HUES6 (cell line): ENCODE measurements around the gene TNRC18.

Experiments
- H3K27ac ChIP-seq: 2 replicates; pipeline ENCODE4 v1.7.0; 2013; ENCODE audit warnings: low read depth, mild to moderate bottlenecking, low read length, inconsistent platforms
- H3K27me3 ChIP-seq: 2 replicates; pipeline ENCODE4 v1.6.1; 2013; ENCODE audit warnings: low read length; ENCODE audit not compliant: control insufficient read depth, insufficient read depth
- H3K36me3 ChIP-seq: 2 replicates; pipeline ENCODE4 v1.6.1; 2013; ENCODE audit warnings: low read length; ENCODE audit not compliant: control insufficient read depth, insufficient read depth
- H3K4me1 ChIP-seq: 2 replicates; pipeline ENCODE4 v1.6.1; 2013; ENCODE audit warnings: low read length; ENCODE audit not compliant: control insufficient read depth, insufficient read depth
- H3K4me3 ChIP-seq: 2 replicates; pipeline ENCODE4 v1.5.1; 2013; ENCODE audit warnings: low read depth, low read length
- H3K9ac ChIP-seq: one replicate; pipeline ENCODE4 v1.6.1; 2013; ENCODE audit warnings: mild to moderate bottlenecking, low read length
- H3K9me3 ChIP-seq: 2 replicates; pipeline ENCODE4 v1.6.1; 2013; ENCODE audit warnings: low read depth, low read length; ENCODE audit not compliant: control insufficient read depth, insufficient read depth

TNRC18 gene

GRCh38 chr7:5359344-5359743 lies 64.3 kb downstream of the TNRC18 start:
- no peaks in the 10 kb centered on the region for H3K9me3 ChIP-seq
- no peak overlapping the region for H3K9ac ChIP-seq
- H3K36me3 ChIP-seq = peaks cover 50% of the 10 kb centered on the region

GRCh38 chr7:5357951-5358350 lies 65.7 kb downstream of the TNRC18 start:
- no peaks in the 10 kb centered on the region for H3K27me3 ChIP-seq
- peaks cover 9% of the 10 kb centered on the region; the same call in 1 of the 2 replicates for H3K4me1 ChIP-seq
- H3K27ac ChIP-seq = no peak overlapping the region
- peaks cover 50% of the 10 kb centered on the region for H3K36me3 ChIP-seq
- no peak overlapping the region for H3K9ac ChIP-seq
- H3K9me3 ChIP-seq = no peaks in the 10 kb centered on the region
- H3K4me3 ChIP-seq = no peak overlapping the region

More at GRCh38 chr7:5359344-5359743, 64.3 kb downstream of the TNRC18 start:
- no peak overlapping the region for H3K4me3 ChIP-seq
- no peaks in the 10 kb centered on the region for H3K27me3 ChIP-seq
- peaks cover 8% of the 10 kb centered on the region; the same call in 1 of the 2 replicates for H3K4me1 ChIP-seq
- no peak overlapping the region for H3K27ac ChIP-seq

DNA sequence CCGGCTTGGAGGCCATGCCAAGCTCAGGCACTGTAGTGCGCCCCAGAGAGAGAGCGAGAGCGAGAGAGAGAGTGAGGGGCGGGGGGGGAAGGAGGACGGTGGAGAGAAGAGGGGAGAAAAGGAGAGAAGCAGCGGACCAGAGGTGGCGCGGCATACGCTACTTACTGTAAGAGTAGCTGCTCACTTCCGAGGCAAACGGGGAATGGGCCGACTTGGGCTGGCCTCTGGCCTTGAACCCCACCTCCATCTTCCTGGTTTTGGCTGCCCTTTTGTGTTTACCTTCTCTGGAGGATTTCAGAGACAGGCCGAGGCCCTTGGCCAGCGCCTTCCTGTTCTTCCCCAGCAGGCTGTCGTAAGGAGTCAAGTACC lies 66.9 kb downstream of the TNRC18 start:
- no peaks in the 10 kb centered on the region for H3K9me3 ChIP-seq
- H3K36me3 ChIP-seq = peaks cover 43% of the 10 kb centered on the region
- H3K9ac ChIP-seq = no peak overlapping the region

DNA sequence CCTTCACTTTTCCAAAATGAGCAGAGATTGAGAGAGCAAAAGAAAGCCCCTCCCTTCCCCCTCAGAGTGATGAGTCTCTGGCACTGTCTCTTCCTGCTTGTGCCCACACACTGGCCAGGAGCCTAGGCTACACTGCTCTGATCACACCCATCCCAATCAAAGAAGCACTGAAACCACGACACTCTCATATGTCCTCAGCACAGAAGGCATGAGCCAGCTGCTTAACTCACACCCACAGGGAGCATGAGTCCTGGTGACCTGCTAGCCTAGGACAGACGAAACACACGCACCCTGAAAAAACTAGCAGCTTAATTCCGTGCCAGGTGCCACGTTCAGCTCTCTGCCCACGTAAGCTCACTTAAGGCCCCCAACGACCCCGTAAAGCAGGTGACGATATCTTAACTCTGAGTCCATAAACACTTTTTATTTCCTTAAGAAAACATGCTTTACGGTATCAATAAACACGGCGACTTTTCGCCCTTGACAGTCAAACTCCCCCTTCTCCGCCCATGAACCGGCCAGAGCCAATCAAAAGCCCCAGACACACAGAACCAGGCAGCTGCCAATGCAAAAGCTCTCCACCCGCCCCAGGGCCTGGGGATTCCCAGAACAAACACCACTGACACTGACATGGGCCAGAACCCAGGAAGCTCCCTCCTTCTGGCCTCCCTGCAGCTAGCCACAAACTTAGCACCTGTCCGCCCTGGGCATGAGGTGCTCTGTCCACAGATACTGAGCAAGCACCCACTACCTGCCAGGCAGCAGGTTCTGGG lies 69.0 kb downstream of the TNRC18 start:
- H3K36me3 ChIP-seq = peaks cover 30% of the 10 kb centered on the region
- peaks cover 30% of the 10 kb centered on the region for H3K4me1 ChIP-seq
- no peak overlapping the region for H3K9ac ChIP-seq
- H3K4me3 ChIP-seq = no peak overlapping the region
- no peaks in the 10 kb centered on the region for H3K27me3 ChIP-seq
- H3K9me3 ChIP-seq = no peaks in the 10 kb centered on the region
- no peak overlapping the region for H3K27ac ChIP-seq

More for the DNA sequence above, 66.9 kb downstream of the TNRC18 start:
- Histone ChIP-seq H3K4me1 (peaks cover 16% of the 10 kb centered on the region), H3K27ac (no peak overlapping the region), H3K27me3 (no peaks in the 10 kb centered on the region), H3K4me3 (no peak overlapping the region)

DNA sequence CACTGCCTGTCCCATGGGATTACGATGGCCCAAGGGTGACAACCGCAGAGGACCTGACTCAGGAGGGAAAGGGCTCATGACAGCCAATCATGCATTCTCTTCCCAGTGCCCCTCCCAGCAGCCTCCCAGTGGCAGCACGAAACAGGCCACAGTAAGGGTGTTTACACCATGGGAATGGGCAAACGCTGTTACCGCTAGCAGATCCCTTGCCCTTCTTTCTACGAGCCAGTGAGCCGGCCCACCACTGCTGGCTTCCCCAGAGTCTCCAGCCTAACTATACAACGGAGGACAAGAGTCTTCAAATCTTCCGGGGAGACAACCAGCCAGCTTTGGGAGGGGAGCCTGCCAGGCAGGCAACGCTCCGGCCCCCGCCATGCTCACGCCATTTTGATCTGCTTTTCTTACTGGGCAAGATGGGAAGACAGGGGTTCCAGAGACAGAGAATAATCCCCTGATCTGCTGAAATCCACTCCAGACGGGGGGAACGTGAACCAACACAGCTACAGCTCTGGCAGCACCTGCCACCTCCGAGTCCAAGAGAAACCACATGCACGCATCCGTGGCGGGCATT lies 71.1 kb downstream of the TNRC18 start:
- H3K36me3 ChIP-seq = peaks cover 14% of the 10 kb centered on the region
- no peak overlapping the region for H3K27ac ChIP-seq
- no peak overlapping the region for H3K9ac ChIP-seq
- H3K27me3 ChIP-seq = no peaks in the 10 kb centered on the region
- no peak overlapping the region for H3K4me3 ChIP-seq
- H3K9me3 ChIP-seq = no peaks in the 10 kb centered on the region
- peaks cover 34% of the 10 kb centered on the region for H3K4me1 ChIP-seq

- Histone ChIP-seq H3K4me3 (peak overlapping the region; percentile 14; the same call in 1 of the 2 replicates), H3K4me1 (peaks cover 34% of the 10 kb centered on the region), H3K9me3 (no peaks in the 10 kb centered on the region), H3K36me3 (peaks cover 7% of the 10 kb centered on the region), H3K27ac (no peak overlapping the region), H3K9ac (no peak overlapping the region), H3K27me3 (no peaks in the 10 kb centered on the region)
These were observed 71.9 kb downstream of the TNRC18 start for GRCh38 chr7:5351507-5352265.

DNA sequence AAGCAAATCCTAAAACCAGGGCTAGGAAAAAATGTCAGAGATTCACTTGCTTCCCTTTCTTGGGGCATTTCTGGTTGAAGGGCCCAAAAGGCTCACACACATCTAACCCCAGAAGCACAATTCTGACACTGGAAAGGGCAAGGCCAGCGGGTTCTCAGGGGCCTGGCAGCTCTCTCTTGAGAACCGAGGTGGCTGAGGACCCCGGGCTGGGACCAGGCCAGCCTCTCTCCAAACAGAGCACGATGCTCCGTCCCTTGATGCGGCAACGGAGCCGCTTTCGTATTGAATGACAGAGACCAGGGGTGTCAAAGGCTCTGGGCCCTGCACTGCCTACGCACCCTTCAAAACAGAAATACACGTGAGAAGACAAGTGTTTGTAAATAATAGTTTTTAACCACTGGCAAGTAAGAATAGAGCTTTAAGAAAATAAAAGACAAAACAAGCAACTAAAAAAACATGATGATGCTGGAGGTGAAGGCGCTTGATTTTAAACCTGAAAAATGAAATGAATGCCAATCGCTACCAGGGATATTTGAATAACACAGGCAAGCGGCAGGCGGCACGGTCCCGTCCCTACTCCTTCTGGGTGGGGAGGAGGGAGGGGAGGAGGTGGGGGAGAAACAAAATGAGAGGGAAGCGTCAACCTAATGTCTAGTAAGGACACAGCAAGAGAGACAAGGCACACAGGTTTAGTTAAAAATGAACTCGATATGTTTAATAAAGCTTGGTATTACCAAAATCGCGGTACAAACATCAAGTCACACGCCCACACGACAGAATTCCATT lies 72.8 kb downstream of the TNRC18 start:
- no peak overlapping the region for H3K27ac ChIP-seq
- H3K9ac ChIP-seq = no peak overlapping the region
- H3K4me3 ChIP-seq = no peak overlapping the region; the same call in 1 of the 2 replicates
- H3K36me3 ChIP-seq = no peaks in the 10 kb centered on the region
- peaks cover 34% of the 10 kb centered on the region for H3K4me1 ChIP-seq
- H3K27me3 ChIP-seq = no peaks in the 10 kb centered on the region
- no peaks in the 10 kb centered on the region for H3K9me3 ChIP-seq

DNA sequence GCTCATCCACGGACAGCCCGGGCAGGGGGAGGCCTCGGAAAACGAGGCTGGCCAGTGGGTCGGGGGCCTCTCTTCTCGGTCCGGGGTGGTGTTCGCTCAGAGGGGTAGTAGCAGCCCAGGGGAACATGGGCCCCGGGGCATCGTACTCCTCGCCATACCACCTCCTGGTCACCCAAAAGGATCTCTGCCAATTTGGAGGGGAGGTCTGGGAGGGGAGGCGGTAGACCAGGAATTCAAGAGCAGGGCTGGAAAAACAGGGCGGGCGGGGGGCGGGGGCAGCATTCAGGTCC lies 73.5 kb downstream of the TNRC18 start:
- H3K36me3 ChIP-seq = peaks cover 2% of the 10 kb centered on the region; the same call in 1 of the 2 replicates
- H3K4me1 ChIP-seq = peaks cover 33% of the 10 kb centered on the region
- H3K9me3 ChIP-seq = no peaks in the 10 kb centered on the region
- no peak overlapping the region for H3K27ac ChIP-seq
- peak overlapping the region; percentile 22; the same call in 1 of the 2 replicates for H3K4me3 ChIP-seq
- H3K27me3 ChIP-seq = no peaks in the 10 kb centered on the region
- no peak overlapping the region for H3K9ac ChIP-seq

DNA sequence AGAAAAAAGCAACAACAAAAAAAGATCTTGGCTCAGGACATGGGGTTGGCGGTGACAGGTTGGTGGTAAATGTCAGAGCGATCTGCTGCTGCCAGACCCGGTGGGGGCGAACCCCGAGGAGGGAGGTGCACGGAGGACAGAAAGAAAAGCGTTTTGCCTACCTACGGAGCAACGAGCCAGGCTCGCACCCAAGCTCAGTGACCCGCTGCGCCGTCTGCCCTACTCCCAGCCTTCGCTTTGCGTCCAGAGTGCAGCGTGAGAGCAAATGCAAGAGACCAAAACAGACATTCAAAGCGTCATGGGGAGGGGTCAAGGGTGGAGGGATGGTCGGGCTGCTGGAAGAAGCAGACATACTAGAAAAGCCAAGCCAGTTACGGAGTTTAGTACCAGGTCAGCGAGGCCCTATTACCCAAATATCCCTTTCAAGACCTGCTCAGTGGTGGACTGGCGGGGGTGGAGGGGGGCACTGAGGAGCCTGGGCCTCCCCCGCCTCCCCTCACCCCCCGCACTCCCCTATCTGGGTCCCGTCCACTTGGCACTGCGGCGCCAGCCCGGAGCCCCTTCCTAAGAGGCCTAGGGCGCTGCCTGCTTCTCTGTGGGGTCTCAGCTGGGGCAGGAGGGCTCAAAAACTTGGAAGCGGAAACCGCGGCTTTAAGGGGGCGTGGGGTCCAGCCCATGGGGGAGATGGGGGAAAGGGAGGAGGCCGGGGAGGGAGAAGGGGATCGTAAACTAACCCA lies 74.0 kb downstream of the TNRC18 start:
- no peaks in the 10 kb centered on the region for H3K9me3 ChIP-seq
- H3K27ac ChIP-seq = no peak overlapping the region
- H3K4me1 ChIP-seq = peaks cover 29% of the 10 kb centered on the region
- no peak overlapping the region for H3K9ac ChIP-seq
- H3K36me3 ChIP-seq = peaks cover 7% of the 10 kb centered on the region
- no peaks in the 10 kb centered on the region for H3K27me3 ChIP-seq
- H3K4me3 ChIP-seq = peak overlapping the region; percentile 22; the same call in 1 of the 2 replicates

DNA sequence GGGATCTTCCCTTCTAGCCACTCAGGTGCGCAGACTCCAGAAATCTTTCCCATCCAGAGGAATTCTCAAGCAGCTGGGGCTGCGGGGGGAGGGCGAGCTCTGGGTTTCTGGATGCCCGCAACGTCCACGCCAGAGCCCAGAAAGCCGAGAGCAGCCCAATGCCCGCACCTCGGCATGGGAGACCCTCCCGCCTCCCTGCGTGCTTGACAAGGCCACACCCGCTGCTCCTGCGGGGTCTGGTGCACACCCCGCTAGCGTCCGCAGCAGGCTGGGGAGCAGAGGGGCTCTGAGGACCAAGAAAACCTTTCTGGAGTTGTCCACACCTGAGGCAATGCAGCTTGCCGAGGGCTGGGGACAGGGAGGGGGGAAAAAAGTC lies 74.6 kb downstream of the TNRC18 start:
- Histone ChIP-seq H3K9me3 (peaks cover 4% of the 10 kb centered on the region), H3K36me3 (peaks cover 13% of the 10 kb centered on the region), H3K4me1 (peaks cover 25% of the 10 kb centered on the region), H3K4me3 (no peak overlapping the region), H3K9ac (no peak overlapping the region), H3K27ac (no peak overlapping the region), H3K27me3 (no peaks in the 10 kb centered on the region)
